HG03097 (cell line): ENCODE results near the gene PIM2.

Experiments
- ATAC-seq: cut with Tn5 transposase; IDR thresholded peaks from one replicate; pipeline ENCODE4 v1.9.1; 2021; ENCODE audit not compliant: unreplicated experiment, low FRiP score

PIM2 gene

DNA sequence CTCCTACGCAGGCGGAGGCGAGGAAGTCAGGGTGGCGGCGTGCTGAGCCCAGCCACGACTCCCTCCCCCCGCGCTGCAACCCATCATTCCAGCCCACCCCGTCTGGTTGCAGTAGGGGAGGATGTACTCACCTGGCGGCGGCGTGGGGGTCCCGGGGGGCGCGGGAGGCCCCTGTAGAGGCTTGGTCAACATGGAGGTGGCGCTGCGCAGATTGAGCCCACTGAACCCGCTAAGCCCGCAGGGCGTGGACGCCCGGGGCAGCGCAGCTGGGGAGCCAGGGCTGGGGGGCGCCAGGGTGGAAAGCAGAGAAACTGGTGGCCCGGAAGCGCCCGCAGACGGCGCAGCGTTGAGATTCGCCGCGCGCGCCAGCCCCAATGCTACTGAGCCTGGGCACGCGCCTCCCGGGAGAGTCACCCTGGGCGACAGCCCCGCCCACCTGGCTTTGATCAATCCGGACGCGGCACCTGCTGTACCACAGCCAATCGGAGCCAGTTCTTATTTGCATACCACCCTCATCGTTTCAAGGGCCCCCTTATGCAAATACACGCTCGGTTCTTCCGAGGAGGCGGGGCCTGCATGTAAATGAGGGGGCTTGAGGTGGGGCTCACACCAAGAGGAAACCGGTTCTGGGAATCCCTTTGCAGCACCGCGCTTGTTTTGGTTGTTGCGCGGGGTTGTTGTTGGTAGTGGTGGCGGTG lies at the start of gene PIM2:
Gene PIM2, minus strand, starts transcription at position 382 of the 698 bp plus-strand sequence. Its CDS starts 190 bp downstream, at position 192.
- peak; percentile 60 for ATAC-seq

DNA sequence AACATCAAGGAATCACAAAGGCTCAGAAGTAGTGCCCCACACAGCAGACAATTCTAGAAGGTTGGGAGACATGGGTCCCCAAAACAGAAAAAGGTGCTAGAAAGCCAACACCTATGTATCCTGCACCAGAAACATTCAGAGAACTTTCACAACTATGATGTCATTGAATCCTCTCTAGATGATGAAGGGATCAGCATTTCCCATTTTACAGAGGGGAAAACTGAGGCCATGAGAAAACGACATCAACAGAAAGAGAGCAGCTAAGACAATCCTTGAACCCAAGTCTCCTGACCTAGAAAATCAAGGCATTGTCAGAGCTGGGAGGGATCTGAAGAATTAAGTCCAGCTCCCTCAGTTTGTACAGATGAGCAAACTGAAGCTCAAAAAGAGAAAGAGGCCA lies 49.6 kb upstream of the PIM2 start:
- no peak for ATAC-seq

DNA sequence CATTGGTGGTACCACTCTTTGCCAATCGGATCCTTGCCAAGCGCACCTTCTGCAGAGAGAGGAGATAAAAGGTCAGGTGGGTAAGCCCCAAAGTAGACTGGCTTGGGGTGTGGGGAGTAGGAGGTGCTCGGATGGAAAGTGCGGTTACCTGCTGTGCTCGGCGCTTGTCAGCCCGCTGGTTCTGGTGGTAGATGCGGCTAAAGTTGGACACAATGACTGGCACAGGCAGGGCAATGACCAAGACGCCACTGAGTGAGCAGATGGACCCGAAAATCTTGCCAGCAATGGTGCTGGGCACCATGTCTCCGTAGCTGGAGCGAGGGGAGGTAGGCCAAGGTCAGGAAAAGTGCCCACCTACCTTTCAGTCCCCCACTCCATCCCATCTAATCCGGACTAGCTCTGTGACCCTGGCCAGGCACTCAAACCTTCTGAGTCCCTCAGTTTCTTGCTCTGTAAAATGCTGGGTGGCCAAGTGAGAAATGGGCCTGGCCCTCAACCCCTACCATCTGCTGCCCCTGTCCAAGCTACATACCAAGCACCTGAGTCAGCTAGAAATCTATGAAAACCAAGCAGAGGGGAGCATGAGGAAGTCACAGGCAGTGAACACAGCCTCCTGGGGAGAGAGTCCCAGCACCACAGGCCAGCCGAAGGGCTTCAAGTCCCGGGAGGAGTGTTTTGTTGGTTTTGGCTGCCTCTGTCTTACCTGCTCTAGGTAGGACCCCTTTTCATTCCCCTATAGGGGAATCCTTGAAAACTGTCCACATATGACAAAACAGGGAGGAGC lies 48.2 kb upstream of the PIM2 start:
- no peak for ATAC-seq

DNA sequence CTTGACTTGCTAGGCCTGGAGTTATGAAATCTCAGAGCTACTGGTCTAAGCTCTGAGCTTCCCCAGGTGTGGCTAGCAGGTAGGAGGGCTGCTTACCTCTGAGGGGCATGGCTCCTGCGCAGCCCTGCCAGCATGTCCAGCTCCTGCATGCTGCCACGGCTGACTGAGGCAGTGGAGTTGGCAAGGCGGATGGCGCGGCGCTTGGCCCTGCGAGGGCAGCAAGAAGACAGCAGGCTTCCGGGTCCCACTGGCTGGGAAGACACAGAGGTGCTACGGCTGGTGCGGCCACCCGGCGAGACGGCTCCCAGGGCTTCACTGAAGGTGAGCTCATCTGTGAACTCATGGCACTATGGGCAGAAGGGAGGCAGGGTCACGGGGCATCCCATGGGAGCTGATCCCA lies 47.1 kb upstream of the PIM2 start:
- no peak for ATAC-seq

DNA sequence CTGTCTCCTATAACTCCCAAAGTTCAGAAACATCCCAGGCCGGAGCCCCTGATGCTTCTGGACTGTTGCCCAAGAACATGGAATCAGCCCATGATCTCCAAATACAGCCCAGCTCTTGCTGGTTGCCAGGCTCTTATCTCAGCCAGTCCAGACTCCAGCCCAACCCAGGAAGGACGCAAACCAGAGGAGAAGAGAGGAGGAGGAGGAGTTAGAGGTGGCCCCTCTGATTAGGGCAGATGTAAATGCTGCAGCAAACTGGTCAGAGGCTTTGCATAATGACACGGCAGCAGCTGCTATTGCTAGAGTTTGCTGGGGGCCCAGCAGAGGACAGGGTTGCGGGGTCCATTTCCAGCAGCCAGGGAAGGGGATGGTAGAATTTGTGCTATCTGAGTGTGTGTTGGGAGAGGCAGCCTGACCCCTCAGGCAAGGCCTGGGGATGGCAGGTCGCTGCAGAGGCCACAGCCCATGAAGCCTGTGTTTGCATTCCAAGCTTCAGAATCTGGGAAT lies 42.8 kb upstream of the PIM2 start:
- ATAC-seq, result no peak

DNA sequence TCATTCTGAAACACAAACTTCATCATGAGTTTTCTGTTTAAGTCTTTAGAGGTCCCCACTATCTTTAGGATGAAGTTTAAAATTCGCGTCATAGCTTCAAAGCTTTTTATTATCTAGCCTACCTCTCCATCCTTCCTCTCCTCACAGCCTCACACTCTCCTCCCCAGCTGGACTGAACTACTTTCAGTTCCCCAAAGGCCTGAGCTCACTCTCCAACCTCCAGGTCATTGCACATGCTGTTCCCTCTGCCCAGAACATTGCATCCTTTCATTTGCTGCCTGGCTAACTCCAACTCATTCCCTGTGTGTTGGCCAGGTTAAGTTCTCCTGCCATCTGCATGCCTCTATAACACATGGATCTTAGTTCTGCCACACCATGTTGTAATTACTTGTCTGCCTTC lies 41.5 kb upstream of the PIM2 start:
- no peak for ATAC-seq

DNA sequence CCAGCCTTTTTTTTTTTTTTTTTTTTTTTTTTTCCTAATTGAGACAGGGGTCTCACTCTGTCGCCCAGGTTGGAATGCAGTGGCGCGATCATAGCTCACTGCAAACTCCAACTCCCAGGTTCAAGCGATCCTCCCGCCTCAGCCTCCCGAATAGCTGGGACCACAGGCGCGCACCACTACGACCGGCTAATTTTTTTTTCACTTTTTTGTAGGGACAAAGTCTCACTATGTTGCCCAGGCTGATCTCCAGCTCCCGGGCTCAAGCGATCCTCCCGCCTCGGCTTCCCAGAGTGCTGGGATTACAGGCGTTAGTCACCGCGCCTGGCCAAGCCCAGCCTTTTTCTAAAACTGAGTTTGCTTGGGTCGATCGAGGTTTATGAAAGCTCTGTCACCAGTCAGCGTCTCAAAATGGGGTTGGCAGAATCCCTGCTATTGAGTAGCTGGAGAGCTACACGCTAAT lies 39.8 kb upstream of the PIM2 start:
- no peak for ATAC-seq

DNA sequence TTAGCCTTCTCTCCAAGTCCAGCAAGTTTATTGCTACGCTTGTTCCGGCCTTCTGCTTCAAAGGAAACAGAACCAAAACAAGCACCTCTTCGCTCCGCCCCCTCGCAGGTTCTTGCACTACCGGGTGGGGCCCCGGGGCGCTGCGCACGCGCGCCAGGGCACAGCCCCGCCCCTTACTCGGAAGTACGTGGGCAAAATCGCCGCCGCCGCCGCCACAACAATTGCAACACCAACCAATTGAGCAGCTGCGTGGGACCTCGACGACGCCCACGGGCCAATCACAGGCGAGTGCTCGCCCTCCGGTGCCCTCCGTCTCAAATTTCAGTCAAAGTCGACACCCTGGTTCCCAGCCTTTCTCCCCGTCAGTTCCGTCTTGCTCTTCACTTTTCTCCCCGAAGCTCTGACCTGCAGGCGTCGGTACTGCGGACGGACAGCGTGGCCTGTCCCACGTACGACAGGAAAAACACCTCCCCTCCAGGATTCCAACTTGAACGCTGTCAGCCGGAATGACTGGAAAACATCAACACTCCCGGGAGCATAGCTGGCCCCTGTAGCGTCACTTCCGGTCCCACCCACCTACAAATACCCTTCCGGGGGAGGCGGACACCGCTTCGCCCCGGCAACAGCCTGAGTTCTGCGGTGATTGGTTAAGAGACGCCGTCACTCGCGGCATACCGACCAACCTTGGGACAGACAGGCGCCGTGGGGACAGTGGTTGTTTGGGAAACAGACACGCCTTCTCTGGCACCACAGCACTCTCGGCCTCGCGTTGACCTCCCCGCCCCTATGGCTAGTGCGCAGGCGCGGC lies 39.2 kb upstream of the PIM2 start:
- peak; percentile 82 for ATAC-seq

DNA sequence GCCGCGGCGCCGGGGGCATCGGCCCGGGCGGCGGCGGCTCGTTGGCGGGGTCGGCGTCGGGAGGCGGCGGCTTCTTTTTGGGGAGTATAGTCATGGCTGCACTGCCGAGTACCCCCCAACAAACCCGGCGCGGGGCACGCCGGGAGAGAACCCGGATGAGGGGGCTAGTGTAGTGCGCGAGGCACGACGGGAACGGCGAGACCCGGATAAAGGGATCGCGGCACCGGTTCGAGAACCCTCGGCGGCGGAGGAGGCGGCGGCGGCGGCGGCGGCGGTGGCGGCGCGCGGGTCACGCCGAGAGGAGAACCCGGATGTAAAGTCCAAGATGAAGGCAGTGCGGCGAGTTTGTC lies 38.6 kb upstream of the PIM2 start, which contains the start of gene OTUD5:
Gene OTUD5, minus strand, starts transcription at position 131 of the 350 bp plus-strand sequence. Its CDS starts 37 bp downstream, at position 94.
- peak; percentile 31 for ATAC-seq

DNA sequence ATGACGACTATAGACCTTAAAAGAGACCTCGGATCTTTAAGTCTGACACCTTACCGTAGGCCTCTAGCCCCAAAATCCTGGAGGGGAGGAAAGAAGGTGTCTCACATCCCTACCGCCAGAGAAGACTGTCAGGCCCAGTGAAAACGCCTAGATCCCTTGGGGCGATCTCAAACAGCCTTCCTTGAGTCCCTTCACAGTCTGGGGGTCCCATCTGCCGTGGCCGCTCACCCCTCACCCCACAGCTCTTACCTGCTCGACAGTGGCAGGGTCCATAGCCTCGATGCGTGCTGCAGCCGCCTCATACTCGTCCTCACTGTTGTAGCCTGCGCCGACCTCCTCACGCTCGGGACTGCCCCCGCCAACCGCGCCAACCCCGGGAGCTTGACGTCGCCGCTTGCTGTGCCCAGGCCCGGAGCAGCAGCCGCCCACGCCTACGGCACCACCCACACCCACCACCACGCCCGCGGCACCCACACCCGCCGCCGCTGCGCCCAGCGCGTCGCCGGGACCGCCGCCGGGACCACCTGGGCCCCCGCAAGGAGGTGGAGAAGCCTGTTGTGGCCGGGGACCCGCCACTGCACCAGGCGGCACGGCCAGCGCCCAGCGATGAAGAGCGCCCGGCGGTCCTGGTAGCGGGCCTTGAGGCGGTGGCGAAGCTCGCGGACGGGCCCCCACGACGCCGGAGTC lies 38.0 kb upstream of the PIM2 start:
- peak; percentile 4 for ATAC-seq

DNA sequence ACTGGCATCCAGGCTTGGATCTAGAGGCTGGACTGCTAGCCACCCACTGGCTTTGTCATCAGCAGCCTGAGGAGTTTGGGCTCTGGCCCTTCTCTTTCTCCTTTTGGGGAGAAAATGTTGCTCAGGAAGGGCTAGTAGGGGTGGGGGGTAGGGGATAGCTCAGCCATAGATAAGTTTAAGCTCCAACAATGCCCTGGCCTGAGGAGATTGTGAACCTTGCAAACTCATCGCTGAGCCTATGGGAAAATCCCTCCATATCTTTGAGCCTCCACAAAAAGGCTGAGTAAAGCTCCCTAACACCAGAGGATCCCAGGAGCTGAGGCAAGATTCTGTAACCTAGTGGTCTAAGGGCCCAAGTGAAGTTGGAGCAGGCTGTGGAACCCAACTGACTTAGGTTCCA lies 29.8 kb upstream of the PIM2 start:
- no peak for ATAC-seq

DNA sequence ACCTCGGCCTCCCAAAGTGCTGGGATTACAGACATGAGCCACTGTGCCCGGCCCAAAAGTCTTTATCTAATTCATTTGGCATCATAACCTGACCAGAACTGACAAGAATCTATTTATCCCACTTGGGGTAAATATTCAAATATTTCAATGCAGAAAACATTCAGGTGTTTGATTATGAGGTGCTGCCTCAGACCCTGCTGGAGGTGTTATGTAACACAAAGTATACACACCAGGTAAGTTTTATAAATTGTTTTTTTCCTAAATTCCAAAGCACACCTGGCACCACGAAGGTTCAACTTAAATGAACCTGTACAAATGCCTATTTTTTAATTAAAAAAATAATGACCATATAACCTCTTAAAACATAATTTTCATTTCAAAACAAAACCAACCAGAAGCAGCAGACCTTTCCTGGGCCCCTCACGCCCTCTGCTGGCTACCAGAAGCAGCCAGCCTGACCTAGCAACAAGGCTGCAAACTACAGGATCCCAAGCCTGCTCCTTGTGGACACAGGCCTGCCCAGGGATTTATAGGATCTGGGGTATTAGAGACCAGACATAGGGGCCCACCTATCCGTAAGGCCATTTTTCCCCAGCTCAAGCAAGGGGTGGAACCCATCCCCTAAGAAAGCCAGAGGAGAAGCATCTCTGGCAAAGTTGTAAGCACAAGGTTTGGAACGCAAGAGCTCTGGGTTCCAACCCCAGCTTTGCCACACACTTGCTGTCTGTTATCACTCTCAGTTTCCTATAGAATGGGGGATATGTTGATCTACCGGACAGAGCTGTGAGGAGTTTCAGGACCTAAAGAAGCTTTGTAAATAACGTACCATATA lies 26.9 kb upstream of the PIM2 start:
- no peak for ATAC-seq

DNA sequence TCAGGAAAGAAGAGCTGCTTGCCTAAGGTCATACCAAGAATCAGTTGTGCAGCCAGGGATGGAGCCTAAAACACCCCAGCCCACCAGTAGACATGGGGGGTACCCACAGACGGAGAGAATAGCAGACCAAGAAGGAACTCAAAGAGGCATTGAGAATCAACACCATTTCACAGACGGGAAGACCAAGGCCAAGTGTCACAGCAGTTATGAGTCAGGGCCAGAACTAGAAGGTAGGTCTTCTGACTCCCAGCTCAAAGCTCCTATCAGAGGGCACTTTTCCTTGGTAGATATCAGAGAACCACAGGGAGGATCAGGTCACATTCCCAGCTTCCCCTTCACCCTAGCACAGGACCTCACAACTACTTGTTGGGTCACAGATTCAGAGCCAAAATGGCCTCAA lies 24.1 kb upstream of the PIM2 start:
- no peak for ATAC-seq

DNA sequence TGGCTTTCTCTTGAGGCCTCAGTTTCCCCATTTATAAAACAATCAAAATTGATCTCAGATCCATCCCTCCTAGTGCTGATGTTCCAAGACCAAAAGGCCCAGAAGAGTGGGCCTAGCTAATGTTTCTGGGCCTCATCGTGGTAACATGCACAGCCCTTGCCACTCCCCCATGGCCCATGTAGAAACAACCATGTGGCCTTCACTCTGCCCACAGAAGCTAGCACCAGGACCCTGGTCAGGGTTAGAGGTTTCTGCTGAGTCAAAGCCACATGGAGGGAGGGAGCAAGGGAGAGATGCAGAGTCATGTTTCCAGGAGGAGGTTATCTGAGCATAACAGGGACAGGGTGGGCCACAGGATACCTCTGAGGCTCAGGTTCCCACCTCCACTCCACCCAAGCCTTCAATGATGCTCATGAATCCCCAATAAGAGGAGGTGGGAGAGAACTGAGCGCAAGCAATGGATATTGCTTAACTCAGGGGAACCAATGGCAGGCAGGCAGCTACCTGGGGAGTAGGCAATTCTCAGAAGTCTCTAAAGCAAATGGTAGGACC lies 21.7 kb upstream of the PIM2 start:
- no peak for ATAC-seq

DNA sequence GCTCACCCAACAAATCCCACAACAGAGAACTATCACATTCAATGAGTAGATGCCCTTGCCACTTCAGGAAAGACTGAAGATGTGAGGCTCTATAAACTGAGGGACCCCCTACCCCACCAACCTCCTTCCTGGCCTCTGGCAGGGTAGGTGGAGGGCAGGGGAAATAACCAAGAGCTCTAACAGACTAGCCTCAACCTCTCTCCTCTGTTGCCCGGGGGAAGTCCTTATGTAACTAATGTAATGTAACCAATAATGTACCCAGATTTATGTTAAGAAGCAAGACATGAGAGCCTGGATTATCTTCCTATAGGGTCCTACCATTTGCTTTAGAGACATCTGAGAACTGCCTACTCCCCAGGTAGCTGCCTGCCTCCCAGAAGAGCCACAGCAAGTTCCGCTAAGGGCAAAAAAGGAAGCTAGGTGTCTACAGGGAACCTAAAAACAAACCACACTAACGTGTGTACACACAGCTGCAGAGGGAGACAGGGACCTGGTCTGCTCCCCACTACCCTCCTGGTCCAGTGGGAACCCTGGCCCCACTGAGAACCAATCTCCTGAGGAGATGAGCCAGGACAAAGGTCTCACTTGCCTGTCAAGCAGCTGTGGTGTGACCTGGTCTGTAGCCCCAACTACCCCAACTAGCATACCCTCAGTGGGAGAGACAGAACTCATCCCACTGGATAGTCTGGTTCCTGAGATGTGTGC lies 20.9 kb upstream of the PIM2 start:
- no peak for ATAC-seq

DNA sequence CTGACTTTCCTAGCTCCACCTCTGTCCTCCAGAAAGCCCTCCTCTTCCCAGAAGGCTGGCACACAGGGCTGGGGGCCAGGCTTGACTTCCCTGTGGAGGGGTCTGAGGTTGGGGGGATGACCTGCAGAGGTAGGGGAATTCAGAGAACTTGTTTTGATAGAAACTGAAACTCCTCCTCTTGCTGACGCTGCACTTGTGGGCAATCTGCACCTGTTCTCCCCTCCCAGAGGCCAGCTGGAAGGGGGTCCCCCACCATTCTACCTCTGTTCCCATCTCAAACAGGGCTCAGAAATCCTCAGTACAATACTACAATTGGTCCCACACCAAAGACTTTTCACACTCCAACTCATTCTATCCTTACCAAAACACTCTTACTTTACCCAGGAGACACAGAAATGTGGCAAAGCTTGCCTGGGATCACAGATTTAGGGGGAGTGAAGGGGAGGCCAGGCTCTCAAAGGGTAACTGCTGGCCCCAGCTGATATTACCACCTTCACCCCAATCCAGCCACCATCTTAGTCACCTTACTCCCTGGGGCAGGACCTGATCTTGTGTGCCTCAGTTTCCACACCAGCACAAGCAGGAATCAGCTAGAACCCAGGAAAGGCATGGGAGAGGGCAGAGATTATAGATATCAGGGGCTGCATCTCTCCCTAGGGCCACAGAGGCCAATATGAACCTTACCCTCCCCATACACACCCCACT lies 20.0 kb upstream of the PIM2 start:
- peak; percentile 46 for ATAC-seq

DNA sequence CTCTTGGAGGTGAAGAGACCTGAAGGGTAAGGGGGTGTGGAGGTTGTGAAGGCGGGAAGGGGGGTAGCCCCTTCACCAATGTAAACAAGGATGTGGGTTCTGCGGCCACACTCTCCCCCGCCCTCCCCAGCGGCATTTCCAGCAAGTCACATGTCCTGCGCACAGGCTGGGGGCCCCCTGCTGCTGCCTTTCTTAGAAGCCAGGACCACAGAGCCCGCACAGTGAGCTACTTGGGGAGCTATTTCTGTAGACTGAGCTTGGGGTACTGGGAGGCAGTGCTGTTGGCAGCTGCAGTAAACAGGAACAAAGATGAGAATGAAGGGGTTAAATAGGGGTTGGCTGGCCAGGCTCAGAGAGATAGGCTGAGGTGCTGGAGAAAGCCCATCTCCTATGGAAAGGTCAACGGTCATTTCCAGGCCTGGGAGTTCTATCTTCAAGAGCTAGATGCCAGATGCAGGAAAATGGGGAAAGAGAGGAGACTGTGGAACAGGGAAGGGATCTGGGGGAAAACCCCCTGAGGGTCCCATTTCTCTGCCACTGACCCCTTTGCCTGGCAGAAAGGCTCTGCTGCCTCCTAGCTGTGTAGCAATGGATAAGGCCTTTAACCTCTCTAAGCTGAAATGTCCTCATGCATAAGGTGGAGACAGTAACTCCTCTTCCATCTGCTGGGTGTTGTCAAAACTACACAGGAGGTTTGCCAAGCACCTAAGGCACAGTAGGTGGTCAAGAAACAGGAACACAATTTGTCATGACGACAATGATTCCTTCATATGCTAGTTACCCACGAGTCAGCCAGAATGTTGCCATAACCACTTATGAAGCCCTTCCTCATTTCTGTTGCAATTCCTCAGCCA lies 18.5 kb upstream of the PIM2 start:
- peak; percentile 47 for ATAC-seq
